GM21529 (cell line): ENCODE results near the gene DISP2.

Experiments
- ATAC-seq: cut with Tn5 transposase; IDR thresholded peaks from one replicate; pipeline ENCODE4 v1.9.1; 2021; ENCODE audit not compliant: unreplicated experiment

Gene DISP2

GRCh38 chr15:40325188-40325587 is 32.8 kb upstream of the DISP2 start:
- ATAC-seq = no peak

GRCh38 chr15:40325700-40326099 is 32.3 kb upstream of the DISP2 start:
- ATAC-seq = no peak

GRCh38 chr15:40327457-40327856 is 30.6 kb upstream of the DISP2 start:
- ATAC-seq = no peak

GRCh38 chr15:40328176-40328575 is 29.8 kb upstream of the DISP2 start:
- ATAC-seq = no peak

- ATAC-seq = no peak
Measured at GRCh38 chr15:40328751-40329150, 29.3 kb upstream of the DISP2 start.

- no peak for ATAC-seq
Measured at GRCh38 chr15:40329804-40330203, 28.2 kb upstream of the DISP2 start.

- ATAC-seq = no peak
Measured at GRCh38 chr15:40330368-40330836, 27.6 kb upstream of the DISP2 start.

- ATAC-seq = no peak
Measured at GRCh38 chr15:40331026-40331425, 27.0 kb upstream of the DISP2 start.

GRCh38 chr15:40331637-40332036 is 26.4 kb upstream of the DISP2 start:
- no peak for ATAC-seq

GRCh38 chr15:40332113-40332781 is 25.8 kb upstream of the DISP2 start:
- ATAC-seq = no peak

GRCh38 chr15:40333922-40334492 is 24.0 kb upstream of the DISP2 start:
- no peak for ATAC-seq

GRCh38 chr15:40334541-40334940 is 23.5 kb upstream of the DISP2 start:
- ATAC-seq = no peak

GRCh38 chr15:40334941-40335795 is 22.9 kb upstream of the DISP2 start:
- ATAC-seq = no peak

GRCh38 chr15:40335938-40336743 is 21.9 kb upstream of the DISP2 start:
- no peak for ATAC-seq

GRCh38 chr15:40336744-40337122 is 21.3 kb upstream of the DISP2 start:
- no peak for ATAC-seq

GRCh38 chr15:40337597-40337996 is 20.4 kb upstream of the DISP2 start:
- ATAC-seq = no peak

- ATAC-seq = peak; percentile 62
Measured at GRCh38 chr15:40338041-40338657, 19.9 kb upstream of the DISP2 start.

- ATAC-seq = no peak
Measured at GRCh38 chr15:40338921-40339620, 18.9 kb upstream of the DISP2 start.

GRCh38 chr15:40339621-40339945 is 18.4 kb upstream of the DISP2 start:
- no peak for ATAC-seq

- no peak for ATAC-seq
Measured at GRCh38 chr15:40340038-40340739, 17.8 kb upstream of the DISP2 start.
